ENCODE results near the gene LCN6. TPM values are rescaled to one million over a fixed set of nuclear protein-coding genes. Genes with fewer than 3 reads are reported as not detected.

The LCN6 gene
- total RNA-seq, 6 experiments from 2014 or later: not detected

DNA sequence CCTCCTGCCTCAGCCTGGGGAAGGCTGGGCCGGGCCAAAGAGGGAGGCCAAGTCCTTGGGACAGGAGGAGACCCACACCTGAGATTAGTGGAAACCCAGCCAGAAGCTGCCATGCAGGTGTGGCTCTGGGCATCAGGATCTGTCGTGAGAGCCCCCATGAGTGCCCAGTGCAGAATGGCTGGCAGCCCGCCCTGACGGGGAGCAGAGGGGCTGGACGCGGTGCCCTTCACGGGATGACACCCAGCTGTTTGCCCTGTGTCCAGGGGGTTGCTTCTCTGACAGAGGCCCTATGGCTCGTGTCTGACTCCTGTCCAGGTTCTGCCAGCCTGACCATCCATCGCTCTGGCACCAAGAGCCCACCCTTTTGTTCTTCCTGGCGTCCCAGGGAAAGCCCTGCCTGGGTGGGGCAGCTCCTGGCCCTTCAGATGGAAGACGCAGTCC is 27.4 kb downstream of the LCN6 start:
- peak overlapping the region; percentile 58 for H3K27ac Mint-ChIP-seq
- H3K4me1 Mint-ChIP-seq (ENCODE audit: low read depth): peaks cover 22% of the 10 kb centered on the region
- no peaks in the 10 kb centered on the region for H3K9me3 Mint-ChIP-seq
- DNase-seq: no peak
- peaks cover 14% of the 10 kb centered on the region for H3K36me3 Mint-ChIP-seq (ENCODE audit: low read depth)
- peaks cover 8% of the 10 kb centered on the region for H3K27me3 Mint-ChIP-seq (ENCODE audit: insufficient read depth)
- TF ChIP-seq, protein P1, sequence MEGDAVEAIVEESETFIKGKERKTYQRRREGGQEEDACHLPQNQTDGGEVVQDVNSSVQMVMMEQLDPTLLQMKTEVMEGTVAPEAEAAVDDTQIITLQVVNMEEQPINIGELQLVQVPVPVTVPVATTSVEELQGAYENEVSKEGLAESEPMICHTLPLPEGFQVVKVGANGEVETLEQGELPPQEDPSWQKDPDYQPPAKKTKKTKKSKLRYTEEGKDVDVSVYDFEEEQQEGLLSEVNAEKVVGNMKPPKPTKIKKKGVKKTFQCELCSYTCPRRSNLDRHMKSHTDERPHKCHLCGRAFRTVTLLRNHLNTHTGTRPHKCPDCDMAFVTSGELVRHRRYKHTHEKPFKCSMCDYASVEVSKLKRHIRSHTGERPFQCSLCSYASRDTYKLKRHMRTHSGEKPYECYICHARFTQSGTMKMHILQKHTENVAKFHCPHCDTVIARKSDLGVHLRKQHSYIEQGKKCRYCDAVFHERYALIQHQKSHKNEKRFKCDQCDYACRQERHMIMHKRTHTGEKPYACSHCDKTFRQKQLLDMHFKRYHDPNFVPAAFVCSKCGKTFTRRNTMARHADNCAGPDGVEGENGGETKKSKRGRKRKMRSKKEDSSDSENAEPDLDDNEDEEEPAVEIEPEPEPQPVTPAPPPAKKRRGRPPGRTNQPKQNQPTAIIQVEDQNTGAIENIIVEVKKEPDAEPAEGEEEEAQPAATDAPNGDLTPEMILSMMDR (IDR thresholded peaks at IDR 0.05): no peak
- no peak overlapping the region for H3K4me3 Mint-ChIP-seq

DNA sequence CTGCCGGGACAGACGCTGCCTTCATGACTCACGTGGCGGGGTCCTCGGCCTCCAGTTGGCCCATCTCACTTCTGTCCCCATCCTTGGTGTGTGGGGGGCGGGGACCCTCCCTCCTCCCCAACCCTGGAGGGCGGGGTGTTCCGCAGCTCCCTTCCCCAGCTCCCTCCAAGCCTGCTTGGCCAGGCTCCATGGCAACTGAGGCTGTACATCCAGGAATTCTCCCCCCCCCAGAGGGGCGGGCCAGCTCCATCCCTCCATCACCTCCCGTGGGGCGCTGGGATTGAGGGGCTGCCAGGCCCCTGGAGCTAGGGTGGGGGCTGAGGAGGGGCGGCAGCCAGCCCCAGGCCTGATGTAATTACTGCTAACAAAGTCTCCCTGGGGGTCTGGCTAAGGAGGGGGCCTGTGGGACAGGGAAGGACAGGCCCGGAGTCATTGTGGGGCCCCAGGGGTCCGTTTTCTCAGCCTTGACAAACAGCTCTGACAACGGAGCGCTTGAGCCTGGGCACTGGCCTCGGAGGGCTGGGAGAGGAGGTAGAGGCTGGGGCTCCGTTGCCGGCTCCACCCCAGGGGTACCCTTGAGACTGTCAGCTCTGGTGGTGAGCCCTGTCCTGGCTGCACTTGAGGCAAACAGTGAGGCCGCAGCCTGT is 28.0 kb downstream of the LCN6 start:
- Mint-ChIP-seq H3K4me1 (ENCODE audit: low read depth) (peaks cover 18% of the 10 kb centered on the region), H3K27me3 (ENCODE audit: insufficient read depth) (peaks cover 8% of the 10 kb centered on the region), H3K9me3 (no peaks in the 10 kb centered on the region), H3K36me3 (ENCODE audit: low read depth) (peaks cover 14% of the 10 kb centered on the region), H3K27ac (no peak overlapping the region), H3K4me3 (no peak overlapping the region)
- TF ChIP-seq, protein P1 (IDR thresholded peaks at IDR 0.05): no peak
- no peak for DNase-seq

DNA sequence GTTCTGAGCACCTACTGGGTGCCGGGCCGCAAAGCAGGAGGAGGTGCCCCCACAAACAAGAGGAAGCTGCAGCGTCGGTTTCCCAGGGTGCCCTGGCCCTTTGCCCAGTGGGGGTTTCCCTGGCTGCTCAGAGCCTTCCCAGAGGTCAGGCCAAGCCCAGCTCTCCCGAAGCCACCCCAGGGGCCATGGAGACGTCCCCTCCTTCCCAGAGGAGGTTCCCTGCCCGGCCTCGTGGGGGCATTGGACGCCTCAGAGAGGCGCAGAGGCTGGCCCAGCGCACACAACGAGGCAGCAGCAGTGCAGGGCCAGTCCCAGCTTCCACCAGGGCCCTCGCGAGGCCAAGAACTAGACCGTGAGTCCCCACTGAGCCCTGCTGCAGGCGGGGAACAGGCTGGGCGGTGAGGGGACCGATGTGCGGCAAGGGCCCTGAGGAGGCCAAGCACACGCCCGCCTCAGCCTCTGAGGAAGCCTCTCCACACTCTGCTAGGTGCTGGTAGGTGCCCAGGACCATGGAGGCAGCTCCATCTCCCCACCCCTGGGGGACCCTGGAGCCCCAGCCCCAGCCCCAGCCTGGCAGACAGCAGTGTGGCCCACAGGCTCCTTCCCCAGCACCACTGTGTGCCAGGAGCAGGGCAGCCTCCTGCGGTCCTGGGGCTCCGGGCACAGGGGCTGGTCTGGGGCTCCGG is 29.0 kb downstream of the LCN6 start:
- H3K9me3 Mint-ChIP-seq: no peaks in the 10 kb centered on the region
- H3K27me3 Mint-ChIP-seq (ENCODE audit: insufficient read depth): peaks cover 8% of the 10 kb centered on the region
- H3K27ac Mint-ChIP-seq: no peak overlapping the region
- H3K4me1 Mint-ChIP-seq (ENCODE audit: low read depth): peaks cover 16% of the 10 kb centered on the region
- H3K36me3 Mint-ChIP-seq (ENCODE audit: low read depth): peaks cover 9% of the 10 kb centered on the region
- TF ChIP-seq, protein P1 (IDR thresholded peaks at IDR 0.05): no peak
- no peak for DNase-seq
- no peak overlapping the region for H3K4me3 Mint-ChIP-seq

DNA sequence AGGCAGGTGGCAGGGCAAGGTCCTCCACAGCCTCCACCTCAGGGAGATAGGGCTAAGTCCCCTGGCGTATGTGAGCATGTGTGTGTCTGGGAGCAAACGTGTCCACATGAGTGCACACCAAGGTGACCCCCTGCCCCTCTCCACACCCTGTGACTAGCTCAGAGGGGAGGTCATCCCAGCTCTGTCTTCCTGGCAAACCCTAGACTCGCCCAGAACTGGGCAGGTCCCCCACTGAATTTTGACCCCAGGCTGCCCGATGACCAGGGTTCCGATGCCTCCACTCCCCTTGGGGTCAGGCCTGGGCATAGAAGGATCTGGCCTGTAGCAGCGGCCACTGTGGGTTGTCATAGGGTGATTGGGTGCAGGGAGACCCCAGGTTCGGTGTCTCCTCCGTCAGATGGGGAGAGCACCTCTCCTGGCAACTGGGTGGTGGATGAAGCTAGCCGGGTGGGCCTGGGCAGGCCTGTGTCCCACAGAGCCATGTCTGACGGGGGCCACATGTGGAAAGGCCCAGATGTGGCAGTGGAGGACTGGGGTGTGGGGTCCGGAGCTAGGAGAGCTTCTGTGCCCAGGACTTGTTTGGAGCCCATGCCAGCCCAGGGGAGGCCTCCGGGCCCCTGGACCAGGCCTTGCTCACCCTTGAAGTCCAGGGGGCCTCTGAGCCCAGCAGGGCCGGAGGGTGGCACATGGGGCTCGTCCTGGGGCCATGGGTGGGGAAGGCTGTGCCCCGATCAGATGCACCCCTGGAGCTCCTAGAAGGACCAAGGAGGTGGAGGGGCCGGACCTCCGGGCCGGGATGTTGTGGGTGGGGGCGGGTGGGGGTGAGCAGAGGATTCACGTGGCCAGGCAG is 29.8 kb downstream of the LCN6 start:
- peaks cover 8% of the 10 kb centered on the region for H3K4me1 Mint-ChIP-seq (ENCODE audit: low read depth)
- no peaks in the 10 kb centered on the region for H3K9me3 Mint-ChIP-seq
- no peak for DNase-seq
- no peak overlapping the region for H3K27ac Mint-ChIP-seq
- H3K27me3 Mint-ChIP-seq (ENCODE audit: insufficient read depth): peaks cover 6% of the 10 kb centered on the region
- TF ChIP-seq, protein P1 (IDR thresholded peaks at IDR 0.05): no peak
- no peak overlapping the region for H3K4me3 Mint-ChIP-seq
- H3K36me3 Mint-ChIP-seq (ENCODE audit: low read depth): peaks cover 2% of the 10 kb centered on the region

DNA sequence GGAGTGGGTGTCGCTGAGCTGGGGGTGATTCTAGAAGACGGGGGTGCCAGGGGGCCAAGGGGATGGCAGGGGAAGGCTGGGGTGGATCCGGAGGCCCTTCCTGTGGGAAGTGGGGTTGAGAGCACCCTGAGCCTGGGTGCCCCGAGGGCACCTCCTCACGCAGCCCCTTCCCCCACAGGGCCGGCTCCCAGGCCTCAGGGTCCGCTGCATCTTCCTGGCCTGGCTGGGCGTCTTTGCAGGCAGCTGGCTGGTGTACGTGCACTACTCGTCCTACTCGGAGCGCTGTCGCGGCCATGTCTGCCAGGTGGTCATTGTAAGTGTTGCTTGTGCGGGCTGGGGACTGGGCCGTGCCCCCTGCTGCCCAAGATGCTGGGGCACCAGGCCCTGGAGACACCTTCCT is 30.9 kb downstream of the LCN6 start:
- Mint-ChIP-seq H3K9me3 (no peaks in the 10 kb centered on the region), H3K4me3 (no peak overlapping the region), H3K36me3 (ENCODE audit: low read depth) (no peaks in the 10 kb centered on the region; the same call in 1 of the 2 replicates), H3K4me1 (ENCODE audit: low read depth) (peaks cover 7% of the 10 kb centered on the region), H3K27ac (no peak overlapping the region), H3K27me3 (ENCODE audit: insufficient read depth) (peaks cover 10% of the 10 kb centered on the region)
- TF ChIP-seq, protein P1 (IDR thresholded peaks at IDR 0.05): no peak
- DNase-seq: no peak

Data from HFFc6 (cell line).